Testis (tissue), 3 donors: Measurements from ENCODE around the gene SARS2. TPM values are rescaled to one million over a fixed set of nuclear protein-coding genes. Genes with fewer than 3 reads are reported as not detected.

Source experiments
- DNase-seq: peaks from one replicate; pipeline ENCODE4 v3.0.0-alpha.2; 2019
- H3K27ac ChIP-seq, 2 donors: fragments of 200-600 bp; sonication (generic); one replicate each; pipeline ENCODE4 v1.5.1; 2019
- H3K27me3 ChIP-seq: fragments of 200-600 bp; sonication (generic); one replicate; pipeline ENCODE4 v1.5.1; 2019
- H3K36me3 ChIP-seq: fragments of 200-600 bp; sonication (generic); one replicate; pipeline ENCODE4 v1.5.1; 2017; ENCODE audit warnings: low read depth; ENCODE audit errors: missing control alignments
- H3K4me1 ChIP-seq: fragments of 200-600 bp; sonication (generic); one replicate; pipeline ENCODE4 v1.5.1; 2019
- H3K4me3 ChIP-seq, 2 donors: fragments of 200-600 bp; sonication (generic); one replicate each; pipeline ENCODE4 v1.5.1; 2017 to 2019
- H3K9me3 ChIP-seq: fragments of 200-600 bp; sonication (generic); one replicate; pipeline ENCODE4 v1.5.1; 2017
- POLR2A ChIP-seq: fragments of 450-650 bp; IDR thresholded peaks from one replicate; pipeline ENCODE4 v1.6.1; 2017; ENCODE audit warnings: antibody characterized with exemption, mild to moderate bottlenecking, moderate library complexity
- WGBS, 2 donors: methylation state at CpG; one replicate each; pipeline ENCODE4 v1.1.5; 2018; 5-methylcytosine and 5-hydroxymethylcytosine counted together
- intact Hi-C: fragments of 100-400 bp; cut with DNase I; formaldehyde crosslinking; loops from one replicate; pipeline ENCODE4 v1.15.1; 2023; ENCODE audit warnings: low total_unique reads
- polyA plus RNA-seq: library from polyadenylated mRNA; stranded (reverse); fragments of 350-450 nt; fragmentation: Illumina TruSeq; extraction: RNeasy Lipid Tissue Mini Kit (QIAGEN cat#74804); gene quantifications from one replicate; pipeline ENCODE4 v1.2.3, GENCODE V29; 2014; ENCODE audit warnings: low read depth, low replicate concordance; ENCODE audit not compliant: insufficient read depth
- total RNA-seq, 2 donors: library from RNA; depleted of rRNA; stranded (reverse); fragments of >200 nt; gene quantifications; one replicate each; pipeline ENCODE4 v1.2.3, GENCODE V29; 2016
- TF ChIP-seq, protein P1 (sequence below), 3 experiments: fragments of 450-650 bp in 2 of 3; fragments of 200-600 bp in 1 of 3; sonication (generic) in 1 of 3; IDR thresholded peaks; one replicate each; pipeline ENCODE4 v1.5.1; 2016 to 2019; ENCODE audit warnings: antibody characterized with exemption in 3 of 3, mild to moderate bottlenecking in 2 of 3, moderate library complexity in 1 of 3

The SARS2 gene
- total and polyA plus RNA-seq, 3 donors from 2014 or later = 33.5 to 68.0 (median 55.3) TPM

DNA sequence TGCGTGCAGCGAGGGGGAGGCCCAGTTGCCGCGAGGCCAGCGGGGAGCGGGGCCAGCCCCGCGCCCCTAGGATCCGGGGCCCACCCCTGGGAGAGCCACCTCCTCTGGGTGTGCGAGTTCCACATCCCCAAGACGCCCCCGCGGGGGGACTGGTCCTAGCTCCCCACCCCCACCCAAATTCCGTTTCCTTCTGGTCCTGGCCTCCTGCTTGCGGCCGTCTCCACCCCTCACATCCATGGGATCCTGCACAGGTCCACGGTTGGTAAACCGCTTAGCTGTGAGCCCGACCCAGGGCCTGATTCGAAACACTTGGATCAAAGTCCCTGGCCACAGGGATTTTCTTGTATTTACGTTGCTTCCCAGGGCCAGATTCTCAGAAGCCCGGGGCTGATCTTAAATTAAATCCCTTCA is 45.3 kb upstream of the SARS2 start:
- H3K27me3 ChIP-seq = no peaks in the 10 kb centered on the region
- H3K27ac ChIP-seq = peak overlapping the region; percentile 64 to 90
- no peaks in the 10 kb centered on the region for H3K9me3 ChIP-seq
- H3K4me3 ChIP-seq = peak overlapping the region; percentile 60 to 76
- 5 to 11% methylated on average over 5 to 22 of the region's 22 CpGs for WGBS, 2 donors
- intact Hi-C loops = no loop called here
- no peaks in the 10 kb centered on the region for H3K36me3 ChIP-seq
- TF ChIP-seq POLR2A = no peak
- TF ChIP-seq, protein P1, sequence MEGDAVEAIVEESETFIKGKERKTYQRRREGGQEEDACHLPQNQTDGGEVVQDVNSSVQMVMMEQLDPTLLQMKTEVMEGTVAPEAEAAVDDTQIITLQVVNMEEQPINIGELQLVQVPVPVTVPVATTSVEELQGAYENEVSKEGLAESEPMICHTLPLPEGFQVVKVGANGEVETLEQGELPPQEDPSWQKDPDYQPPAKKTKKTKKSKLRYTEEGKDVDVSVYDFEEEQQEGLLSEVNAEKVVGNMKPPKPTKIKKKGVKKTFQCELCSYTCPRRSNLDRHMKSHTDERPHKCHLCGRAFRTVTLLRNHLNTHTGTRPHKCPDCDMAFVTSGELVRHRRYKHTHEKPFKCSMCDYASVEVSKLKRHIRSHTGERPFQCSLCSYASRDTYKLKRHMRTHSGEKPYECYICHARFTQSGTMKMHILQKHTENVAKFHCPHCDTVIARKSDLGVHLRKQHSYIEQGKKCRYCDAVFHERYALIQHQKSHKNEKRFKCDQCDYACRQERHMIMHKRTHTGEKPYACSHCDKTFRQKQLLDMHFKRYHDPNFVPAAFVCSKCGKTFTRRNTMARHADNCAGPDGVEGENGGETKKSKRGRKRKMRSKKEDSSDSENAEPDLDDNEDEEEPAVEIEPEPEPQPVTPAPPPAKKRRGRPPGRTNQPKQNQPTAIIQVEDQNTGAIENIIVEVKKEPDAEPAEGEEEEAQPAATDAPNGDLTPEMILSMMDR (IDR thresholded peaks at IDR 0.05) = no peak
- peak; percentile 32 for DNase-seq
- peaks cover 4% of the 10 kb centered on the region for H3K4me1 ChIP-seq

- Histone ChIP-seq H3K27ac (peak within 1 kb of the TSS; percentile 64 to 90), H3K4me3 (peak within 1 kb of the TSS; percentile 60 to 76), H3K4me1 (peaks cover 4% of the 10 kb centered on the region), H3K36me3 (no peaks in the 10 kb centered on the region), H3K9me3 (no peaks in the 10 kb centered on the region), H3K27me3 (no peaks in the 10 kb centered on the region)
- WGBS, 2 donors = 2 to 3% methylated on average over 18 to 29 of the region's 63 CpGs
- intact Hi-C loops = no loop called here
- peak; percentile 49 for DNase-seq
- no peak for TF ChIP-seq POLR2A
- TF ChIP-seq, protein P1 (IDR thresholded peaks at IDR 0.05) = no peak
Measured at GRCh38 chr19:38975214-38975860, 44.8 kb upstream of the SARS2 start, which contains the start of gene FBXO17. Gene FBXO17, minus strand, starts transcription at chr19:38975742. Its CDS starts 25,423 bp downstream, at chr19:38950319.

GRCh38 chr19:38974624-38975213 is 44.2 kb upstream of the SARS2 start:
- Histone ChIP-seq H3K4me3 (peak overlapping the region; percentile 60 to 76), H3K27ac (peak overlapping the region; percentile 64 to 90), H3K9me3 (no peaks in the 10 kb centered on the region), H3K4me1 (peaks cover 4% of the 10 kb centered on the region), H3K36me3 (no peaks in the 10 kb centered on the region), H3K27me3 (no peaks in the 10 kb centered on the region)
- DNase-seq = no peak
- intact Hi-C loops = no loop called here
- 15 to 22% methylated on average over 19 of the region's 19 CpGs for WGBS, 2 donors
- TF ChIP-seq POLR2A = no peak
- TF ChIP-seq, protein P1 (IDR thresholded peaks at IDR 0.05) = no peak

DNA sequence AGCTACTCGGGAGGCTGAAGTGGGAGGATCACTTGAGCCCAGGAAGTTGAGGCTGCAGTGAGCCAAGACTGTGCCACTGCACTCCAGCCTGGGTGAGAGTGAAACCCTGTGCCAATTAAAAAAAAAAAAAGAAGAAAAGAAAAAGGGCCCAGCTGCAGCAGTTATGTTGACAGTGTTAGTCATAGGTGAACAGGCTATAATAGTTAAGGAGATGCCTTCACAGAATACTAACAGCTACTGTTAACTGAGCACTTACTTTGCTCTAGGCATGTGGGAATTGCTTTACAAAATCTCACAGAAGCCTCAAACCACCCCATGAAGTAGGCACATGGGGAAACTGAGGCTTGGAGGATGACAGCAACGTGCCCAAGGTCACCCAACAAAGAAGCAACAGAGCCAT is 41.1 kb upstream of the SARS2 start:
- TF ChIP-seq, protein P1 (IDR thresholded peaks at IDR 0.05) = no peak
- no peak for TF ChIP-seq POLR2A
- Histone ChIP-seq H3K36me3 (no peaks in the 10 kb centered on the region), H3K27me3 (no peaks in the 10 kb centered on the region), H3K27ac (no peak overlapping the region), H3K4me1 (peaks cover 4% of the 10 kb centered on the region), H3K4me3 (no peak overlapping the region), H3K9me3 (no peaks in the 10 kb centered on the region)
- intact Hi-C loops = no loop called here
- DNase-seq = no peak
- WGBS, 2 donors = 77 to 90% methylated on average over 2 of the region's 2 CpGs
